Activated T-cell treated with anti-CD3 and anti-CD28 coated beads for 48 hours (primary cell): ENCODE results near the gene TPRX1.
"Not testable (repeated sequence)": the region's sequence is repeated elsewhere in the genome, so short reads cannot be mapped to it uniquely, and the experiment has no call there.

ENCODE experiments used
- DNase-seq: peaks from one replicate; pipeline ENCODE4 v3.0.0-alpha.2; 2020; ENCODE audit warnings: low read depth

Gene TPRX1

DNA sequence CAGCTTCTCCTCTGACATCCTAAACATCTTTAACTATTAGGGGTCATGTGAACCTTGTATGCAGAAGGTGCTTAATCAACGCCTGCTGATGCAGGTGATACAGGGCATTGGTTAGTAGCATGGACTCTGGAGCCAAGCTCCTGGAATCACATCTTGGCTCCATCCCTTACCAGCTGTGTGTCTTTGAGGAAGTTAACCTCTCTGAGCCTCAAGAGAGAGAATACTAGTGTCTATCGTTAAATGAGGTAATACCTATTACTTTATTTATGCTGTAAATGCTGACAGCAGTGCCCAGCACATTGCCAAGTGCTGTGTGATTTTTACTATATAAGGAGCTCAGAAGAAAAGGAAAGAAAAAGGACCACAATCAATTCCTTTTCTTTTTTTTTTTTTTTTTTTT, 37.0 kb downstream of the TPRX1 start:
- no peak for DNase-seq

DNA sequence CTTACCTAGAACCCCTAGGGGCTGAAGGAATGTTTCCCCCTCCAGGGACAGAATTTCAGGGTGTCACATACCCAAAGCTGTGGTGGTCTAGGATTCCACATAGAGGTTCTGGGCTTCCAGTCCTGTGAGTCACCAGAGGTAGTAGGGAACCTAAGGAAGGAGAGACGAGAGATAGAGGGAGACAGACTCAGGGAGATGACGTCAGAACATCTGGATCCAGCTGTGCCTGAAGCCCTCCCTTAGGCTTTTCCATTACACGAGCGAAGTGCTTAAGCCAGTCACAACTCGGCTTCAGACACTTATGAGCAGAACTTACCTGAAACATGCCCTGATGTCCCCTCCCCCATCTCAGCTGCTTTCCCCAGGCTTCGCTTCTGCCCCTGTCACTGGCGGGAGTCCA, 37.7 kb downstream of the TPRX1 start:
- DNase-seq, result no peak

DNA sequence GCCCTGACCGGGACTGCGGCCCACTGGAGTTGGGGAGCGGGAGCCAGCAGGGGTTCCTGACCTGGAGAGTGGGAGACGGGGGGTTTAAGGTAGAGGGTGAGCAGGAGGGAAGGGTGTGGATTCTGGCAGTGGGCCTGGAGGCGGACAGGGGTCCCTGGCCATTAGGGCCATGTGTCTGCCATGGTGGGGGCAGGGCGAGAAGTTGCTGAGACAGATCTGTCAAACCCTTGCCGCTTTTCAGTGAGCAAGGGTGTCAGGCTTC, 38.1 kb downstream of the TPRX1 start:
- no peak for DNase-seq

DNA sequence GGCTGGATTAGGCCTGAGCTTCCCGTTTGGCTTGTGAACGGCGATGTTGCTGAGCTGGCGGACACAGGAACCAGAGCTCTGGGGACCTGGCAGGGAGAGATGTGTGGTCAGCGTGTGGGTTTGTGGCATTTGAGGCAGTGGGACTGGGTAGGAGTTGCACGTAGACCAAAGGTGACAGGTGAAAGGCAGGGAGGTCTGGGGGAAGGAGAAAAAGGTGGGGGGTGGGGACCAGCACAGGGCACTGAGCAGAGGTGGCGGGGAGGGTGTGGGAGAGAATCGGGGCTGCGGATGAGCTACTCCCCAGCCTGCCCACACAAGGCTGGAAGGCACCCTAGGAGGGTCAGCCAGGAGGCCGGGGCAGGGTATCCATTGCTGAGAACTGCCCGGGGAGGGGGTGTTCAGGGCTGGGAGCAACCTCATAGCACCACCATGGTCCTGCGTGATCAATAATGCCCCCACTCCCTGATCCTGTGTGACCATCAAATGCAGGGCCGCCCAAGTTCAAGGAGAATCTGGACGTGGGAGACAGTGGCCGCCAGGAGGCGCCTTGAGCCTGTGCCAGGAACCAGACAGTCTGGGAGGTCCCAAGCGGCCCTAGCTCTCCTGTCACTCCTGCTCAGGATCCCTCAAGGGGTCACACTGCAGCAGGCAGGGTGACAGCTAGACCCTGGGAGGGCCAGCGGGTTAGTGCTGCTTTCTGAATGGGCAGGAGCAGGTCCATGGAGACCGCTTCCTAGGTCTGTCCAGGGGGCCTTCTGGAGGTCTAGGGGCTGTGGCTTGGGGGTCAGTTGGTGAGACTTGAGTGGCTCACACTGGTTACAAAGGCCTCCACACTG, 38.6 kb downstream of the TPRX1 start:
- no peak for DNase-seq

DNA sequence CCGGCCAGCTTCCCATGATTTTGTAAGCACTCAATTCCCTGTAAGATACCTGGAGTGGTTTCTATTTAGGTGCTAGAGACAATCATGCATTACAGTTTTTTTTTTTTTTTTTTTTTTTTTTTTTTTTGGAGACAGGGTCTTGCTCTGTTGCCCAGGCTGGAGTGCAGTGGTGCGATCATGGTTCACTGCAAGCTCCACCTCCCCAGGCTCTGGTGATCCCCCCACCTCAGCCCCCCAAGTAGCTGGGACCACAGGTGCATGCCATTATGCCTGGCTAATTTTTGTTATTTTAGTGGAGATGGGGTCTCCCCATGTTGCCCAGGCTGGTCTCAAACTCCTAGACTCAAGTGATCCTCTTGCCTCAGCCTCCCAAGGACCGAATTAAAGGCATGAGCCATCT, 39.6 kb downstream of the TPRX1 start:
- DNase-seq, result not testable (repeated sequence)

DNA sequence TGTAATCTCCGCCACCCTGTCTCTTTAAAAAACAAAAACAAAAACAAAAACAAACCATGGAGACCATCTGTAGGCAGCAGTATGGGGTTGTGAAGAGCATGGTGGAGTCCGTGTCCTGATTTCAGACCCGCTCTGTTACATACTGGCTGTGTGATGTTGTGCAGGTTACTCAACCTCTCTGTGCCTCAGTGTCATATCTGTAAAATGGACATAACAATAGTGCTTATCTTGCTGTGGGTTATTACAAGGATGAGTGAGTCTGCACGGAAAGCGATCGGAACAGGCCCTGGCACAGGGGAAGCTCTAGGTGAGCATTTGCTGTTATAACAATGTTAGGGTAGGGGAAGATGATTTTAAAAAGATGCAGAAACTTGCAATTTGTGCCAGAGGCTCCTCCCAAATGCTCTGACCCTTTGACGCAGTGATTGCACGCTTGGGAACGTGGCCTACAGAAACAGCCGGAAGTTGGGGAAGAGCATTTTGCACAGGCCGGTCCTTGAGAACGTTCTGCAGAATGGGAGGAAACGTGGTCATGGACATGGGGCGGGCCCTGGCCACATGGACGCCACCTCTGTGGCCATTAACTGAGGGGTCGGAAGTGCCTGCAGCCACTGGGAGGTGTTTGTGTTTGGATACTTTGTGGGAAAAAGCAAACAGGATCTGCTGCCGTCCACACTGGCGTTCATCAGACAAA, 41.6 kb downstream of the TPRX1 start:
- DNase-seq, result no peak

DNA sequence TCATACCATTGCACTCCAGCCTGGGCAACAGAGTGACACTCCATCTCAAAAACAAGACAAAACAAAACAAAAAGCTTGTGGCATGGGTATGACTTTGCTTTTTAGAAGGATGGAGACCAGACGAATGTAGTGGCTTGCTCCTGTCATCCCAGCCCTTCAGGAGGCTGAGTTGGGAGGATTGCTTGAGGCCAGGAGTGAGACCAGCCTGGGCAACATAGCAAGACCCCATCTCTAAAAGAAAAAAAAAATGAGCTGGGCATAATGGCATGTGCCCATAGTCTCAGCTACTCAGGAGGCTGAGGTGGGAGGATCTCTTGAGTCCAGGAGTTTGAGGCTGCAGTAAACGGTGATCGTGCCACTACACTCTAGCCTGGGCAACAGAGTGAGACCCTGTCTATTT, 42.2 kb downstream of the TPRX1 start:
- DNase-seq, result no peak

DNA sequence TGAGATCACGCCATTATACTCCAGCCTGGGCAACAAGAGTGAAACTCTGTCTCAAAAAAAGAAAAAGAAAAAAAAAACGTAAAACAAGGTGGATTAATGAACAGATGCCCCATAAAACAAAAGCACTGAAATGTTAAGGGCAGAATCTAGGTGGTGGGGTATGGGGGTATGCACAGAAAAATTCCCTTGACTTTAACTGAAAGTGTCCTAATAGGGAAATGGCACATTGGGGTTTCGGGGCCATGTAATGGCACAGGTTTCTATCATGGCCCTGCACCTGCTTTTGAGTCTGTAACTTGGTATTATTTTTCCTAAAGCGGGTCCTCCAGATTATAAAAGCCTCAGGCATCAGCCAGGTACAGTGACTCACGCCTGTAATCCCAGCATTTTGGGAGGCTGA, 42.8 kb downstream of the TPRX1 start:
- DNase-seq, result no peak

DNA sequence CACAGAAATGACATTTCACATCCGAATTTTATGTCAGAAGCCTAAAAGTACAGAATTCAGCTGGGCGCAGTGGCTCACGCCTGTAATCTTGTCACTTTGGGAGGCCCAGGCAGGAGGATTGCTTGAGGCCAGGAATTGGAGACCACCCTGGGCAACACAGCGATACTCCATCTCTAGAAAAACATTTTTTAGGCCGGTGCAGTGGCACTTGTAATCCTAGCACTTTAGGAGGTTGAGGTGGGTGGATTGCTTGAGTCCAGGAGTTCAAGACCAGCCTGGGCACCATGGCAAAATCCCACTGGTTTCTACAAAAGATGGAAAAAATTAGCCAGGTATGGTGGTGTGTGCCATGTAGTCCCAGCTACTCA, 43.7 kb downstream of the TPRX1 start:
- no peak for DNase-seq

DNA sequence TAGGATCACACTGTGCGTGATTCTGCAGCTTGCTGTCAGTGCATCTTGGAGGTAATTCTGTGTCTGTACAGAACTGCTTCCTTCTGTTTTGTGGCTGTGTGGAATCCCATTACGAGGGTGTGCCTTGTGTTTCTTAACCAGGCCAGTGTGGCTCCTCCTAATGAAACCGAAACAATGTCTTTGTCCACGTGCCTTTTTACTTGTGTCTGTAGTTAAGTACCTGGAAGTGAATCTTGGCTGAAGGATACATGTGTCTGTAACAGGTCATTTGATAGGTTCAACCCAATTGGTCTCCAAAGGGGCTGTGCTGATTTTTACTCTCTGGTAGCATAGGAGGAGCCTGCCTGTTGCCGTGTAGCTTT, 45.9 kb downstream of the TPRX1 start:
- DNase-seq, result no peak

DNA sequence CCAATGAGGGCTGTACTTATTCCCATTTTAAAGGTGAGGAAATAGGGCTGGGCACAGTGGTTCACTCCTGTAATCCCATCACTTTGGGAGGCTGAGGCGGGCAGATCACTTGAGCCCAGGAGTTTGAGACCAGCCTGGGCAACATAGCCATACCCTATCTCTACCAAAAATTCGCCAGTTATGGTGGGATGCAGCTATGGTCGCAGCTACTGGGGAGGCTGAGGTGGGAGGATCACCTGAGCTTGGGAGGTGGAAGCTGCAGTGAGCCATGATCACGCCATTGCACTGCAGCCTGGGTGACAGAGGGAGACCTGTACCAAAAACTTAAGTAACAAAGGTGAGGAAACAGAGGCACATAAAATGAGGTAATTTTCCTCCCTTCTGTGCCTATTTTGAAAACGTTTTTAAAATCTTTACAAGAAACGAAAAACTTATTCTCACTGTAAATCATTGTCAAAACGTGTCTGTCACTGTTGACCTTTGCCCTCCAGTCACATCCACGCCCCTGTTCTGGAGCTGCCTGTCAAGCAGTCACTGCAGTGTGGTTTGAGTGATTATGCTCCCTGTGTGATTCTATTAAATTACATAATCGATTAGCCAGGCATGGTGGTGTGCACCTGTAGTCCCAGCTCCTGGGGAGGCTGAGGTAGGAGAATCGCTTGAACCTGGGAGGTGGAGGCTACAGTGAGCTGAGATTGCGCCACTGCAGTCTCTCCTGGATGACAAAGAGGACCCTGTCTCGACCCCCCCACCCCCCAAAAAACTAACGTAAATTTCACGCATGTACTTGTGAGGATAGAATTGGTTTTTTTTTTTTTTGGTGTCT, 46.5 kb downstream of the TPRX1 start:
- DNase-seq, result no peak

DNA sequence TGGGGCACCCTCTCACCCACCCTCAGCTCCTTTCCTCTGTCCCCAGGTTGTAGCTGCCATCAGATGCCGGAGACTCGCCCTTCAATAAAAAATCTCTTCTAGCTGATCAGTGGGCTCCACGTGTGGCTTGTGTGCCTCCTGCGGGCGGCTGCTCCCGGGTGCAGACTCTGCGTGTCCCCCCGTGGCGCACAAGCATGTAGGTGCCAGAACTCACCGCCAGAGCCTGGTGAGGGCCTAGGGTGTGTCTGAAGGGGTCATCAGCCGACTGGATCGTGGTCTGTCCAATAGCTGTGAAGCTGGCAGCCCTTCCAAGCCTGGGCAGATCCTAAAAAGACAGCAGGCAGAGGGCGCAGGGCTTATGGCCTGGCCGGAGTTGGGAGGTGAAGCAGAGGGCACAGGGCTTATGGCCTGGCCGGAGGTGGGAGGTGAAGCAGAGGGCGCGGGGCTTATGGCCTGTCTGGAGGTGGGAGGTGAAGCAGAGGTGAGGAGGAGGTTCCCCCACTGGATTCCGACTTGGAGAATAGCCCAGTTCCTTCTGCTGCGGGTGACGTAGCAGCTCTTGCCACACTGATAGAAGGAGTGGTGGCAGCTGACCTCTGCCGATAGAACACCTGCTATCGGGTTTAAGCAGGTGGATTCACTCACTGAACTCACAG, 47.3 kb downstream of the TPRX1 start:
- DNase-seq, result no peak

DNA sequence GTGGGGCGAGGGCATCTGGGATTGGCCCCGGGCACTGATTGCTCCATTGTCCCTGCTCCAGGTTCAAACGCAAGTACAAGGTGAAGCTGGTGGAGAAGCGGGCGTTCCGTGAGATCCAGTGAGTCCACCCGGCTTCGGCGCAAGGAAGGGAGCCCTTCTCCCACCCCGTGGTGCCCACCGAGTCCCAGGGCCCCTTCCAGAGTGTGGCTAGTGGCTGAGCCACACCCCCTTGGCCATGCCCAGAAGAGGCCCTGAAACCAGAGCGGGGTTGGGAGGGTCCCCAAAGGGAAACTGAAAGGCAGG, 47.8 kb downstream of the TPRX1 start:
- DNase-seq, result no peak

DNA sequence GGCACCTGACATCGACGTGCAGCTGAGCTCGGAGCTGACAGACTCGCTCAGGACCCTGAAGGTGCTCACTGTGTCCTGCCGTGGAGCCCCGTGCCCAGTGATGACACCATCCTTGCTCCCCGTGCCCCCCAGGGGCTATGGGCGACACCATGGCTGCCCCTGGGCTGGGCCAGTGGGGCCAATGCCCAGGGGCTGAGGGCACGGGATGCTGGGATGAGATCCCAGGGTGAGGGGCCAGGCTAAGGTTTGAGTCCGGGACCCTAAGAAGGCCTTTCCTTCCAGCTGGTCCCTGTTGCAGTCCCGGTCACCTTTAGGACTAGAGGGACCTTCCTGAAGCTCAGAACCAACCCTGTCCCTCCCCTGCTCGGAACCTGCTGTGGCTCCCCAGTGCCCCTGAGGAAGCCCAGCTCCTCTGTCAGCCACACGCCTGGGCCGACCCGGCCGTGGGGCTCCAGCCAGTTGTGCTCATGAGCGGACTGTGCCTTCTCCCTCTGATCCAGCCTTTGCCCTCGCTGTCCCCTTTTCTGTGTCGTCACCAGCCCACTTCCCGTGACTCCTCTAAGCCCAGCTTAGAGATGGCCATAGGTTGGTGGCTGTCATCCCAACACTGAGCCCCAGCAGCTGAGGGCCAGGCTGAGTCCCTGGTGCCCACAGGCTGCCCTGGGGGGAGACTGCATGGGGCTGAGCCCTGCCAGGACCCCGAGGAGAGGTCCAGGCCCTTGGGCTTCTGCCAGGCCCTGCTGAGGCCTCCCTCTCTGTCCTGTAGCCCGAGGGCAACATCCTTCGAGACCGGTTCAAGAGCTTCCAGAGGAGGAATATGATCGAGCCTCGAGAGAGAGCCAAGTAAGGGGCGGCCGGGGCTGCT, 48.4 kb downstream of the TPRX1 start:
- no peak for DNase-seq

DNA sequence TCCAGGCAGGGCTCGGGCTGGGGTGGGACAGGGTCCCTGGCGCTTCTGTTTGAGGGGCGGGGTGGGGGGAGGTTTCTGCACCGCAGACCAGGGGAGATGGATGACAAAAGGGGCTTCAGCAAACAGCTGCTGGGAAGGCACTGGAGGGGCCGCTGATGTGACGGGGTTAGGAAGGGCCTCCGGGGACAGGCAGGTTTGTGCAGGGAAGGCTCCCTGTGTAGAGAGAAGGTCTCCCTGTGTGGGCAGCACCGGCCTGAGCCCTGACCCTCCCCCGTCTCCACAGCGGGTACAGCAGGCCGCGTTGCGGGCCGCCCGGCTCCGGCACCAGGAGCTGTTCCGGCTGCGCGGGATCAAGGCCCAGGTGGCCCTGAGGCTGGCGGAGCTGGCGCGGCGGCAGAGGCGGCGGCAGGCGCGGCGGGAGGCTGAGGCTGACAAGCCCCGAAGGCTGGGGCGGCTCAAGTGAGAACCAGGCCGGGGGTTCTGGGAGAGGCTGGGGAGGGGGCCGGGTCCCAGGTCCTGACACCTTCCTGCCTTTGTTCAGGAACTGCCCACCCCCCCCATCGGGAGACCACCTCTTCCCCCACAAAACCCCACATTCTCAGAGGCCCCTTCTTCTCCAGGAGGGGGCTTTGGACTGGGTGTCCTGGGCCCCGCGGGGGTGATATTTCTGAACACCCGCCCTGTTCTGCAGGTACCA, 49.1 kb downstream of the TPRX1 start:
- DNase-seq, result no peak

DNA sequence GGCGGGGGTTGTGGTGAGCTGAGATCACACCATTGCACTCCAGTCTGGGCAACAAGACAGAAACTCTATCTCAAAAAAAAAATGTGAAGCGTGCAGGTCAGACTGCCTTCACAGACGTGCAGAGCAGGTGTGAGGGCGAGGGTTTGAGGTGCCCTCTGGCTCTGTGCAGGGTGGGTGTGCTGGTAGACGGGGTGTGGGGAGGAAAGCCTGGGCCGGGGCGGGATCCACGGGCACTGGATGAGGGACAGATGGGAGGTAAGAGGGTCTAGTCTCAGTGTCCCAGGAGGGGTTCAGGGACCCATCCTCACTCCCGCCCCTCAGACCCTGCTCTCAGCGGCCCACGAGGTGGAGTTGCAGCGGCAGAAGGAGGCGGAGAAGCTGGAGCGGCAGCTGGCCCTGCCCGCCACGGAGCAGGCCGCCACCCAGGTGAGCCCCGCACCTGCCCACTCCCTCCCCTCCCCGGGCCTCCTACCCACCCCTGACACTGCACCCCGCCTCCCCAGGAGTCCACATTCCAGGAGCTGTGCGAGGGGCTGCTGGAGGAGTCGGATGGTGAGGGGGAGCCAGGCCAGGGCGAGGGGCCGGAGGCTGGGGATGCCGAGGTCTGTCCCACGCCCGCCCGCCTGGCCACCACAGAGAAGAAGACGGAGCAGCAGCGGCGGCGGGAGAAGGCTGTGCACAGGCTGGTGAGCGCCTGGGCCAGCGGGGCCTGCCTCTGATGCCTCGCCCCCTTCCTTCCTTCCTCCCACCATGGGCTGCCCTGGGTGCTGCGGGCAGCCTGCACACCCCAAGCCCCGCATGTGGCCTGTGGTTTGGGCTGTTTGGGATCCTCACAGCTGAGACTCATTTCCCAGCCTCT, 49.9 kb downstream of the TPRX1 start:
- DNase-seq, result no peak

DNA sequence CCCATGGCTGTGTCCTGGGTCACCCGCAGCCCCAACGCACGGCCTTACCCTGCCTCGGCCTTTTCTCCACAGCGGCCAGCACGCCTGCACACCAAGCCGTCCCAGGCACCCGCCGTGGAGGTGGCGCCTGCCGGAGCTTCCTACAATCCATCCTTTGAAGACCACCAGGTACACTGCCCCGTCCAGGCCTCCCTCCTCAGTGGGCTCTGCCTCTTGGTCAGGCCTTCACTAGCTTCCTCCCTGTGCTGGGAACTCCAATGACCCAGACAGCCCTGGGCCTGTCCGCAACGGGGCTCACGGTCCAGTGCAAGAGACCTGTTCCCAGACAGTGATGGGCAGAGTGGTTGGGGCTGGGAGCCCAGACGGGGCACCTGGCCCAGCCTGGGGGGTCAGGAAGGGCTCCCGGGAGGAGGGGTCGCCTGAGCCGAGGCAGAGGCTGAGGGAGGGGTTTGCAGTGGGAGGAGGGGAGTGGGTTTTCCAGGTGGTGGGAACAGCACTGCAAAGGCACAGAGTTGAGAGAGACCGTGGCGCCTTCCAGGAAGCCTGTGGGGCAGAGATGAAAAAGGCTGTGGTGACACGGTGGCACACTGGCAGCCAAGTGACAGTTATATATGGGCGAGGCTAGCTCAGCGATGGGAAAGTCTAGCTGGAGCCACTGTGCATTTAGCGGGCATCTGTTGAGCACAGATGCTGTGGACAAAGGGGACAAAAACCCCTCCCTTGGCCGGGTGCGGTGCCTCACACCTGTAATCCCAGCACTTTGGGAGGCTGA, 51.7 kb downstream of the TPRX1 start:
- no peak for DNase-seq
